AML-193 (cell line): ENCODE results near the gene COL11A1.
"Not testable (repeated sequence)": the region's sequence is repeated elsewhere in the genome, so short reads cannot be mapped to it uniquely, and the experiment has no call there.

Experiments
- DNase-seq, 2 experiments: peaks; one replicate each; lab custom pipeline; 2025; lab: John Stamatoyannopoulos, UW

COL11A1 gene

GRCh38 chr1:103075316-103076000 is 32.9 kb downstream of the COL11A1 start:
- no peak for DNase-seq

- DNase-seq, result no peak
Observed at GRCh38 chr1:103074224-103074623, 34.1 kb downstream of the COL11A1 start.

DNA sequence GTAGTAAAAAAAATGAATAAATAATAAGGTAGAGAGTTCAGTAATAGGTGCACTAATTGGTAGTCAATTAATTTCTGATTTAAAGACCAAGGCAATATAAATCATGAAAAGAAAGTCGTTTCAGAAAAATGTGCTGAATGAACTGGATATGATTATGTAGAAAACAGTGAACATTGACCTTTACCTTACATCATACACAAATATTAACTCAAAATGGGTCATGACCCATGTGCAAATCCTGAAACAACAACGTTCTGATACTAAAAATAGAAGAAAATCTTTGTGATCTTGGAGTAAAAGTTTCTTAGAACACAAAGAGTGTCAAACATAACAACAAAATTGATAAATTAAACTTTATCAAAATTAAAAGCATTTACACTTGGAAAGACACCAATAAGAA is 39.1 kb downstream of the COL11A1 start:
- DNase-seq, result no peak

DNA sequence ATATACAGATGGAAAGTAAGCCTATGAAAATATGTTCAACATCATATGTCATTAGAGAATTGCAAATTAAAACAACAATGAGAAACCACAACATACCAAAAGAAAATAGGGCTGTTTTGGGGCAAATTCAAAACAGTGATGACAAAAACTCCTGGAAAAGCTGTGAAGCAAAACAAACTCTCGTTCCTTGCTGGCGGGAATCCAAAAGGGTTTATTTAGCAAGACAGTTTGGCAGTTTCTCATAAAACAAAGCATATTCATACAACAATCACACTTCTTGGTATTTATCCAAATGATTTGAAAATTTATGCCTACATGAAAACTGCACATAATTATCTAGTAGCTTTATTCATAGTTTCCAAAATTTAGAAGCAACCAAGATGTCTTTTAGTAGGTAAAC is 44.4 kb downstream of the COL11A1 start:
- DNase-seq, result no peak

DNA sequence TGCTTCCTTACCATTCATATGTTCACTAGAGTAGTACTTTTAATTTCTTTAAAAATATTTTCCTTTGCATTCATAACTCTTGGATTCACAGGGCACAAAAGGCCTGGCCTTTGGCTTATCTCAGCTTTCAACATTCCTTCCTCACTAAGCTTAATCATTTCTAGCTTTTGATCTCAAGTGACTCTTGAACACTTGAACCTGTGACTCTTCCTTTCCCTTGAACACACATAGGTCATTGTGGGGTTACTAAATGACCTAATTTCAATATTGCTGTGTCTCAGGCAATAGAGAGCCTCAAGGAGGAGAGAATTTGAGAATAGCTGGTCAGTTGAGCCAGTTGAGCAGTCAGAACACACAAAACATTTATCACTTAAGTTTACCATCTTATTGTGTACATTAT is 49.9 kb downstream of the COL11A1 start:
- no peak for DNase-seq

DNA sequence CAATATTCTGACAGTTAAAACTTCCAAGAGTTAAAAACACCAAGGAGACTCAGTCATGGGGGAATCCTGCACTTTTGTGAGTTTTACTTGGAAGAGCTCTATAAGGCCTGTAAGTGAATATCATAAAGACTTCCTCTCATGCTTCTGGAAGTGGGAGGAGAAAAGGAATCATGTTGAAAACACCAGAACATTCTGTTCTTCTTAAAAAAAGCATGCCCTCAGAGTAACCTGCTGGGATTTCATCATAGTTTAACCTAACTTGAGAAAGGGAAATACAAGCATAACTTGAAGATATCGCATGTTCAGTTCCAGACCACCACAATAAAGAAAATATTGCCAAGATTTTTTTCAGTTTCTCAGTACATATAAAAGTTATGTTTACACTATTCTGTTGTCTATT is 51.9 kb downstream of the COL11A1 start:
- DNase-seq, result no peak

DNA sequence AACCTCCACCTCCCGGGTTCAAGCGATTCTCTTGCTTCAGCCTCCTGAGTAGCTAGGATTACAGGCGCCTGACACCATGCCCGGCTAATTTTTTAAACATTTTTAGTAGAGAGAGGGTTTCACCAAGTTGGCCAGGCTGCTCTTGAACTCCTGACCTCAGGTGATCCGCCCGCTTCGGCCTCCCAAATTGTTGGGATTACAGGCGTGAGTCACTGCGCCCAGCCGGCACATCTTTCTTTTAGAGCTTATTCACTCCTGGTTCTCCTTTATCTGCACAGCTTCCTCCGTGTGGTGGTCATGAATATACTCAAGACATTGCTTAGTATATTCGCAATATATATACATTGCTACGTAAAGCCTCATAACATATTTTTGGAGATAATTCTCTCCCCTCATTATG is 80.2 kb downstream of the COL11A1 start:
- not testable (repeated sequence) for DNase-seq

GRCh38 chr1:103025858-103026409 is 82.4 kb downstream of the COL11A1 start:
- DNase-seq, result no peak

DNA sequence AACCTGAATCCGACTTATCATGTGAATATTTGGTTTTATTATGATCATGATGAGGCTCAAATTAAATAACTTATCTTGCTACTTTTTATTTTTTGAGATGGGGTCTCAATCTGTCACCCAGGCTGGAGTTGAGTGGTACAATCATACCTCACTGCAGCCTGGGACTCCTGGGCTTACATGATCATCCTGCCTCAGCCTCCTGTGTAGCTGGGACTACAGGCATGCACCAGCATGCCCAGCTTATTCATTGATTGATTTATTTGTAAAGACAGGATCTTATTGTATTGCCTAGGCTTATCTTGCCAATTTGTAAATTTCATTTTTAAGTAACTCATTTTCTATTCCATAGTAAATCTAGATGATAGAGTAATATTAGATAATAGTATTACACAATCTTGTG is 84.3 kb downstream of the COL11A1 start:
- no peak for DNase-seq

GRCh38 chr1:103002005-103002404 is 106.3 kb downstream of the COL11A1 start:
- no peak for DNase-seq

- no peak for DNase-seq
Observed at GRCh38 chr1:102978874-102979273, 129.4 kb downstream of the COL11A1 start.

DNA sequence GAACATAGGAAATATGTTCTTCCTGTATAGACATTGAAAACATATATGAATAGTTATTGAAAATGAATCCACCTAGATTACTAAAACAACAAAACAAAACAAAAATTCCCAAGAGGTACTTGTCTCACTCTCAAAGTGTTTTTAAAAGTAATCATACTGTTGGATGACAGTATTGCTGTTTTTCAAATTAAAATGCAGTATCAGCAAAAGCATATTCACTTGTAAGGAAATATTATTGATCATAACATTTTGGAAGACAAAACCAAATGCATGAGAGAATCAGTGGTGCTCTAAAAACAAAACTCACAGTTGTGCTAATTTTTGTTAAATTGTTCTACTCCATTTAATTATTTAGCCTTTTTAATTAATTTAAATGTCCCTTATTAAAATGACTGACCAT is 131.0 kb downstream of the COL11A1 start:
- DNase-seq, result no peak

GRCh38 chr1:102970496-102971078 is 137.7 kb downstream of the COL11A1 start:
- peak; percentile 28 to 52 for DNase-seq

DNA sequence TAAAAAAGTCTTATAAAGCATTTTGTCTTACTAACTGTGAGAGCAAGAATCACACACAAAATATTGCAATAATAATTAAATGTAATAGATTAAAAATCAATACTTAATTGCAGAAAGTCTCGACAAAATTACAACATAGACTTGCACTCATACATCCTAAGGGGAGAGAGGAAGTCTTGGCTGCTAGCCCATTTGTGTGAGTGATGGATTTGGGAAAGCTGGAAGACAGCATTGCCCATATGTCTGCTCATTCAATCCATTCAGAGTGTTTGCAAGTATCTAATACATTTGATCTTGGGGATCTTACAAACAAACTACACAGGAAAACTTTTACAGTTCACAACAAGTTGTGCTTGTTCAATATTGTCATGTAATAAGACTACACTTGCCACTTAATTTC is 140.5 kb downstream of the COL11A1 start:
- DNase-seq, result no peak

DNA sequence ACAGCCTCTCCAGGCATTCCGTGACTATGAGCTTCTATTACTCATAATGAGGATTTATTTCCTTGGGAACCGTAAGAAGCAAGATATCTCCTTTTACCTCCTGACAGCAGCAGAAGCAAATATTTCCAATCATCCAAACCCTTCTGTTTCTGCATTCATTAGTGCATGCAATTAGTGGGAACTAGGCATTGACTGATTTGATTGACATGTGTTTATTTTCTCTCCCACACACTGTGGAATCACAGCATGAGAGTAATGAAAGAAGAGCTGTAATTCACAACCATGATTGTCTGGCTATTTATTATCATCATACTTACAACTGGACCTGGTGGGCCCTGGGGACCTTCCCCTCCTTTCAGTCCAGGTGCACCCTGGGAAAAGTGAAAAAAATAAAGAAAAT is 146.8 kb downstream of the COL11A1 start:
- DNase-seq, result no peak

GRCh38 chr1:102954576-102954975 is 153.7 kb downstream of the COL11A1 start:
- DNase-seq, result no peak

- no peak for DNase-seq
Observed at GRCh38 chr1:102952400-102952799, 155.9 kb downstream of the COL11A1 start.

- no peak for DNase-seq
Observed at GRCh38 chr1:102942324-102942723, 166.0 kb downstream of the COL11A1 start.

DNA sequence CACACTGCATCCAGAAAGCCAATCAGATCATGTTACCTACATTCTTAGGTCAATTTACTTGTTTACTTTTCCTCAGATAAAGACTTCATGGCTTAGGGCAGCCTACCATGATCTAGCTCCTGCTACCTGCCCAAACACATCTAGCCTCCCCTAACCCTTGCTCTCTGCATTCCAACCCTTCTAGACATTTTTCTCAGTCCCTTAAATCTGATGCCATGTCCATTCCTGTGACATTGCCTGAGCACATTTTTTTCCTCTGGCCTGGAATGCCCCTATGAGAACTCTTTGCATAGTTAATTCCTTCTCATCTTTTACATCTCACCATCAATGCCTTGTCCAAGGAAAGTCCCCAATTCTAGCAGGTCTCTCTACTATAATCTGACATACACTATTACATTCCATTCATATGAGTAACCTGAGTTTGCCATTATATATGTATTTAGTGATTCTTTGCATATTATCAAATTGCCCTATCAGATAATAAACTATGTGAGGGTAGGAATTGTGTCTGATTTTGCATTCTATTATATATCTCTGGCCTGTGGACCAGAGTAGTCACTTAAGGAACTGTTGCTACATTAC is 166.9 kb downstream of the COL11A1 start:
- DNase-seq, result no peak

DNA sequence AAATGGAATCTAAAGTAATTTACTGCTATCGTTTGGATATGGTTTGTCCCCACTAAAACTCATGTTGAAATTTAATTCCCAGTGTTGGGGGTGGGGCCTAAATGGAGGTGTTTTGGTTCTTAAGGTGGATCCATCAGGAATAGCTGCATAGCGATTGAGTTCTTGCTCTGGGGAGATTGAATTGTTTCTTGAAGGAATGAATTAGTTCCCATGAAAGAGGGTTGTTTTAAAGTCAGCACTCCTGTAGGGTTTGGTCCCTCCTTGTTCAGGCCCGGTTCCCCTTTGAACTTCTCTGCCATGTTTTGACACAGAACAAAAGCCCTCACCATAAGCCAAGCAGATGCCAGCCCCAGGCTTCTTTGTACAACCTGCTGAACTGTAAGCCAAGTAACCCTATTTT is 170.9 kb downstream of the COL11A1 start:
- DNase-seq, result no peak

- not testable (repeated sequence) for DNase-seq
Observed at GRCh38 chr1:102933362-102933761, 175.0 kb downstream of the COL11A1 start.

GRCh38 chr1:102919659-102920058 is 188.7 kb downstream of the COL11A1 start:
- DNase-seq, result no peak

DNA sequence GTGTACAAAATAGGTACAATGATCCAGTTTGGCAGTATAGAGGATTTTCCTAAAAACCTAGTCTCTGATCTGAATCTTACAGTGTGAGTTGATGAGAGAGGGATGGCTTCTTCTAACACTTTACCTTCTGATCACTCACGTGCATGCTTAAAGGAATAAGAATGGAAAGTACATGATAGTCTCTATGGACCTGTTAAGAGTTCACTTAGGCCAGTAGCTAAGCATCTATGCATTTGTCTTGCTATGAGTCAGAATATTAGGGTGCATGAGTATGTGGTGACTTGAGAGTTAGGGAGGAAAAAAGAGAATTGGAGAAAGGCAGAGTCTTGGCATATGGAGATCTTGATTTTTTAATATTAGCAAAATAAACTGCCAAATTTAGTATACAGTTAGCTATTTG is 206.3 kb downstream of the COL11A1 start:
- DNase-seq, result no peak
